Type B pancreatic cell (in vitro differentiated cells): Measurements from ENCODE around the gene ENOX1. TPM values are rescaled to one million over a fixed set of nuclear protein-coding genes. Genes with fewer than 3 reads are reported as not detected.

ENCODE experiments used
- DNase-seq: peaks from one replicate; pipeline ENCODE4 v3.0.0; 2021; ENCODE audit warnings: mixed read lengths; ENCODE audit not compliant: unreplicated experiment; ENCODE audit errors: extremely low spot score
- H3K27ac Mint-ChIP-seq: 2 replicates; pipeline ENCODE4 v1.8.0; 2021; ENCODE audit warnings: mild to moderate bottlenecking, mixed read lengths
- H3K27me3 Mint-ChIP-seq: 2 replicates; pipeline ENCODE4 v1.8.0; 2021; ENCODE audit warnings: mixed read lengths
- H3K36me3 Mint-ChIP-seq: 2 replicates; pipeline ENCODE4 v1.8.0; 2021; ENCODE audit warnings: mixed read lengths
- H3K4me1 Mint-ChIP-seq: one replicate; pipeline ENCODE4 v1.8.0; 2021; ENCODE audit warnings: mixed read lengths; ENCODE audit not compliant: unreplicated experiment
- H3K4me3 Mint-ChIP-seq: 2 replicates; pipeline ENCODE4 v1.8.0; 2021; ENCODE audit warnings: mild to moderate bottlenecking, mixed read lengths
- H3K9me3 Mint-ChIP-seq: 2 replicates; pipeline ENCODE4 v1.8.0; 2021; ENCODE audit warnings: mixed read lengths
- total RNA-seq: library from RNA; stranded (reverse); gene quantifications from 2 replicates; pipeline ENCODE4 v1.2.1, GENCODE V29; 2021; ENCODE audit warnings: low replicate concordance
- TF ChIP-seq, protein P1 (sequence below): fragments of 200-600 bp; sonication (generic); conservative IDR thresholded peaks from 2 replicates; pipeline ENCODE4 v1.5.0; 2021; ENCODE audit warnings: antibody characterized with exemption, mild to moderate bottlenecking

Gene ENOX1
- total RNA-seq, 1 donor from 2014 or later = 7.5 TPM

DNA sequence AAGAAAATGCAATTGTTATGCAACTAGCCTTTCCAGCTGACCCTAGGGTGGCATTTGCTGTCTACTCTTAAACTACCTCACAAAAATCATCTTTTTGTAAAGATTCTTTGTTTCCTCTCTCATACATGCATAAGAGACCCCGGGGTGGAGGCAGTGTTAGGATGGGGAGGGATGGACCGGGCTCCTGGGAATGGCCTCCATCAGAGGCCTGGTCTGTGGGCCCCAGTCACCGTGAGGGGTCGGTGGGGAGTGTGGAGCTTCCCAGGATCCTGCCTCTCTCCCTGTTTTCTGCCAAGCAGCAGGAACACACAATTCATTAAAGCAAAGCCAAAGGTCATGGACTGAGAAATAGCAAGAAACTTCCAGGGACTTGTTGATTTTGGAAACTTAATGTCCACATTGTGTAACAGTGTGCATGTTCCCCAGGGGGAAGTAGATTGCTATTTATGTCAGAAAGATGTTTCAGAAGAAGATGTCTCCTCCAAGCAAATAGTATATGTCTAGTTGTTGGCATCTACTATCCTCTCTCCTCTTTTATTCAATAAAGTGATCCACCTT is 241.4 kb downstream of the ENOX1 start:
- Mint-ChIP-seq H3K4me3 (no peak overlapping the region), H3K9me3 (no peaks in the 10 kb centered on the region), H3K4me1 (no peaks in the 10 kb centered on the region), H3K27me3 (no peaks in the 10 kb centered on the region), H3K27ac (no peak overlapping the region), H3K36me3 (no peaks in the 10 kb centered on the region)
- TF ChIP-seq, protein P1, sequence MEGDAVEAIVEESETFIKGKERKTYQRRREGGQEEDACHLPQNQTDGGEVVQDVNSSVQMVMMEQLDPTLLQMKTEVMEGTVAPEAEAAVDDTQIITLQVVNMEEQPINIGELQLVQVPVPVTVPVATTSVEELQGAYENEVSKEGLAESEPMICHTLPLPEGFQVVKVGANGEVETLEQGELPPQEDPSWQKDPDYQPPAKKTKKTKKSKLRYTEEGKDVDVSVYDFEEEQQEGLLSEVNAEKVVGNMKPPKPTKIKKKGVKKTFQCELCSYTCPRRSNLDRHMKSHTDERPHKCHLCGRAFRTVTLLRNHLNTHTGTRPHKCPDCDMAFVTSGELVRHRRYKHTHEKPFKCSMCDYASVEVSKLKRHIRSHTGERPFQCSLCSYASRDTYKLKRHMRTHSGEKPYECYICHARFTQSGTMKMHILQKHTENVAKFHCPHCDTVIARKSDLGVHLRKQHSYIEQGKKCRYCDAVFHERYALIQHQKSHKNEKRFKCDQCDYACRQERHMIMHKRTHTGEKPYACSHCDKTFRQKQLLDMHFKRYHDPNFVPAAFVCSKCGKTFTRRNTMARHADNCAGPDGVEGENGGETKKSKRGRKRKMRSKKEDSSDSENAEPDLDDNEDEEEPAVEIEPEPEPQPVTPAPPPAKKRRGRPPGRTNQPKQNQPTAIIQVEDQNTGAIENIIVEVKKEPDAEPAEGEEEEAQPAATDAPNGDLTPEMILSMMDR = no peak
- no peak for DNase-seq

DNA sequence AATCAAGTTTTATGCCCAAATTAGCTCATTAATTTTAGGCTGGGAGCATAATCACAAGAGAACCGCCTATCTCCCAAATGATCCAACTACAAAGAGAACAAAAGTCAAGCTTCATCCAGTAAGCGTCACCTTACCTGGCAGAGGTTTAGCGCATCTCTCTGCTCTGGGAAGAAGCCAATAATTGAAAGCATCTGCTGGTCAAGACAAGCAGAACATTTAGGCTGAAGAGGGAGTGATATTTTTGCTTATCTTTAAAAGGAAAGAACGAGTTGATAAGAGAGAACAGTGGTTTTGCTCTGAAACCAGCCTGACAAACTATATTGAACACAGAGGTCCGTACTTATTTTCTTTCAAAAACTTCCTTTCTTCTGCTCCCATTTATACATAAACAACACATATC is 242.1 kb downstream of the ENOX1 start:
- Mint-ChIP-seq H3K27me3 (no peaks in the 10 kb centered on the region), H3K4me1 (no peaks in the 10 kb centered on the region), H3K36me3 (no peaks in the 10 kb centered on the region), H3K9me3 (no peaks in the 10 kb centered on the region), H3K27ac (no peak overlapping the region), H3K4me3 (no peak overlapping the region)
- DNase-seq = no peak
- TF ChIP-seq, protein P1 = no peak

DNA sequence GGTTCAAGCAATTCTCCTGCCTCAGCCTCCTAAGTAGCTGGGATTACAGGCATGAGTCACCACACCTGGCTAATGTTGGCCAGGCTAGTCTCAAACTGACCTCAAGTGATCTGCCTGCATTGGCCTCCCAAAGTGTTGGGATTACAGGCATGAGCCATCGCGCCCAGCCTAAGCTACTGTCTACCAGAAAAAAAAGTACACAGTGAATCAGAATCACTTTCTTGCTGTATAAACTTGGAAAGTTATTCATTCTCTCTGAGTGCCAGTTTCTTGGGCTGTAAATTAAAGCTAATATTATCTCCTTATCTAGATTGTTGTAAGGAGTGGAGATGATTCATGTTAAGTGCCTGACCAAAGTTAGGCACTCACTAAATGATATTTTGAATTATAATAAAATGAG is 242.8 kb downstream of the ENOX1 start:
- Mint-ChIP-seq H3K27ac (no peak overlapping the region), H3K27me3 (no peaks in the 10 kb centered on the region), H3K4me1 (no peaks in the 10 kb centered on the region), H3K9me3 (no peaks in the 10 kb centered on the region), H3K36me3 (no peaks in the 10 kb centered on the region), H3K4me3 (no peak overlapping the region)
- TF ChIP-seq, protein P1 = no peak
- no peak for DNase-seq

DNA sequence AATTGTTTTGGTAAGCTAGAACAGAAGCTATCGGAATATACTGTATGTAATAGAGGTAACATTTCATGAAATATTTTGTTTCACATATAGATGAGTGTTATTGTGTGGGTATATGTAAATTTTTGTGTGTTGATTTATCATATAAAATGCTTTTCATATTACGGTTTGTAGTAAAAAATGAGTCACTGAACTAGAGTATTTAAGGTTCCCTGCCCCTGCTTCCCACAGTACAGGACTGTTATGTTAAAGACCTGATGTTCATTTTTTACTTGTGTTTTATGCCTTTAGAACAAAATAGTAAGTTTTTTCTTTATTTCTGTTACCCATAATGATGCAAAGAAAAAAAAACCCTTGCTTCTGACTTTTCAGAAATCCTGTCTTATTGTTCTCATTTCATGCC is 243.4 kb downstream of the ENOX1 start:
- no peaks in the 10 kb centered on the region for H3K4me1 Mint-ChIP-seq
- H3K36me3 Mint-ChIP-seq = no peaks in the 10 kb centered on the region
- H3K27me3 Mint-ChIP-seq = no peaks in the 10 kb centered on the region
- H3K27ac Mint-ChIP-seq = no peak overlapping the region
- TF ChIP-seq, protein P1 = no peak
- no peak overlapping the region for H3K4me3 Mint-ChIP-seq
- no peak for DNase-seq
- H3K9me3 Mint-ChIP-seq = no peaks in the 10 kb centered on the region

DNA sequence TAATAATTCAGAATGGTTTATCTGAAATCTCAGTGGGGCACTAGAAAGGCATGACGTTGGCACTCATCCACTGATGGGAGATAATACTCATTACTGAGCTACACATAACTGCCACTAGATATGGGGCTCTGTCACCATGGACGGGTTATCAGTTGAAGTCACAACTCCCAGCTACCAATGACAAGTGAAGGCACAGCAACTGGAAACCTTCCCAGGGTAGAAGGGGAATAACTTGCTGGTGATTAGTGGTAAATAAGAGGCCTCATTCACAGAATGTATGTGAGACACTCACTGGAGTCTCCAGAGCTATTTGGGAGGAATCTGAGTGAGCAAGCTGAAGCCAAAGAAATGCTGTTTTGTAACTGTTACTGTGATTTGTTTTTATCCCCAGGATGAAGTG is 249.6 kb downstream of the ENOX1 start:
- Mint-ChIP-seq H3K4me1 (no peaks in the 10 kb centered on the region), H3K27me3 (no peaks in the 10 kb centered on the region), H3K36me3 (no peaks in the 10 kb centered on the region), H3K9me3 (no peaks in the 10 kb centered on the region), H3K27ac (no peak overlapping the region), H3K4me3 (no peak overlapping the region)
- no peak for DNase-seq
- TF ChIP-seq, protein P1 = no peak

DNA sequence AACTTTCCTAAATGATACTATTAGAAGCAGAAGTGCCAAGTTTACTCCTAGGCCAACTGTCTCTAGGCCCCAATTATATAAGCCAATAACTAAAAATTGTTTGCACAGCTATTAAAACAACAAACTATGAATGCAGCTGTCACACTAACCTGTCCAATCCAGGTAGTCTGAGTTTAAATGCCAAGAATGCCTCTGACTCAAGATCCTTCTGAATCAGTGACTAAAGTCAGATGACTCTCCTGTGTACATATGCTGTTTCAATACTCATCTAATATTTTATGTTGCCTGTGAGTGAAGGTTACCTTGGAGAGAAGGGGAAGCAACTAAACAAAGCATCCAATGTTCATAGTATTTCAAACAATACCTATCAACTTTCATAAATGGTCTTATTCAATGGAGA is 257.0 kb downstream of the ENOX1 start:
- no peaks in the 10 kb centered on the region for H3K36me3 Mint-ChIP-seq
- TF ChIP-seq, protein P1 = no peak
- no peak overlapping the region for H3K27ac Mint-ChIP-seq

More for the DNA sequence above, 257.0 kb downstream of the ENOX1 start:
- Mint-ChIP-seq H3K27me3 (no peaks in the 10 kb centered on the region), H3K9me3 (no peaks in the 10 kb centered on the region), H3K4me1 (no peaks in the 10 kb centered on the region), H3K4me3 (no peak overlapping the region)
- no peak for DNase-seq
